Activated CD8-positive, alpha-beta T cell treated with anti-CD3 and anti-CD28 coated beads for 36 hours (primary cell): Measurements from ENCODE around the gene EPHA8. TPM values are rescaled to one million over a fixed set of nuclear protein-coding genes. Genes with fewer than 3 reads are reported as not detected.

Source experiments
- ATAC-seq: fragments of 200-7000 bp; cut with Tn5 transposase; one replicate; pipeline ENCODE4 v1.10.0; 2021; ENCODE audit warnings: mild to moderate bottlenecking, moderate library complexity
- CTCF ChIA-PET: fragments of 350-600 bp; sonication (Branson Sonifier 250); formaldehyde crosslinking; loops from one replicate; lab custom pipeline; 2021; ENCODE audit warnings: antibody characterized with exemption; lab: Charles Lee
- POLR2A ChIA-PET: fragments of 350-600 bp; sonication (Branson Sonifier 250); formaldehyde crosslinking; loops from one replicate; lab custom pipeline; 2021; ENCODE audit warnings: antibody characterized with exemption; lab: Charles Lee
- DNase-seq: peaks from one replicate; pipeline ENCODE4 v3.0.0-alpha.2; 2020
- H3K27ac Mint-ChIP-seq: one replicate; pipeline ENCODE4 v1.8.0; 2021; ENCODE audit warnings: mild to moderate bottlenecking, mixed read lengths
- H3K27me3 Mint-ChIP-seq: one replicate; pipeline ENCODE4 v1.8.0; 2021; ENCODE audit warnings: mixed read lengths
- H3K36me3 Mint-ChIP-seq: one replicate; pipeline ENCODE4 v1.8.0; 2021; ENCODE audit warnings: low read depth, mixed read lengths
- H3K4me1 Mint-ChIP-seq: one replicate; pipeline ENCODE4 v1.8.0; 2021; ENCODE audit warnings: low read depth, mixed read lengths
- H3K4me3 Mint-ChIP-seq: one replicate; pipeline ENCODE4 v1.8.0; 2021; ENCODE audit warnings: mild to moderate bottlenecking, moderate library complexity, mixed read lengths
- H3K9me3 Mint-ChIP-seq: one replicate; pipeline ENCODE4 v1.8.0; 2021; ENCODE audit warnings: mixed read lengths
- intact Hi-C: fragments of 100-400 bp; cut with micrococcal nuclease; formaldehyde crosslinking; loops from one replicate; pipeline ENCODE4 v1.10.0; 2022
- total RNA-seq, 2 experiments: library from RNA; stranded (reverse); gene quantifications; one replicate each; pipeline ENCODE4 v1.2.3, GENCODE V29; 2021
- TF ChIP-seq, protein P1 (sequence below): fragments of 200-600 bp; IDR thresholded peaks from one replicate; pipeline ENCODE4 v1.8.0; 2022; ENCODE audit warnings: antibody characterized with exemption, mild to moderate bottlenecking

The EPHA8 gene
- total RNA-seq, 2 experiments from 2014 or later = not detected

GRCh38 chr1:22521692-22522091, 41.6 kb upstream of the EPHA8 start:
- TF ChIP-seq, protein P1, sequence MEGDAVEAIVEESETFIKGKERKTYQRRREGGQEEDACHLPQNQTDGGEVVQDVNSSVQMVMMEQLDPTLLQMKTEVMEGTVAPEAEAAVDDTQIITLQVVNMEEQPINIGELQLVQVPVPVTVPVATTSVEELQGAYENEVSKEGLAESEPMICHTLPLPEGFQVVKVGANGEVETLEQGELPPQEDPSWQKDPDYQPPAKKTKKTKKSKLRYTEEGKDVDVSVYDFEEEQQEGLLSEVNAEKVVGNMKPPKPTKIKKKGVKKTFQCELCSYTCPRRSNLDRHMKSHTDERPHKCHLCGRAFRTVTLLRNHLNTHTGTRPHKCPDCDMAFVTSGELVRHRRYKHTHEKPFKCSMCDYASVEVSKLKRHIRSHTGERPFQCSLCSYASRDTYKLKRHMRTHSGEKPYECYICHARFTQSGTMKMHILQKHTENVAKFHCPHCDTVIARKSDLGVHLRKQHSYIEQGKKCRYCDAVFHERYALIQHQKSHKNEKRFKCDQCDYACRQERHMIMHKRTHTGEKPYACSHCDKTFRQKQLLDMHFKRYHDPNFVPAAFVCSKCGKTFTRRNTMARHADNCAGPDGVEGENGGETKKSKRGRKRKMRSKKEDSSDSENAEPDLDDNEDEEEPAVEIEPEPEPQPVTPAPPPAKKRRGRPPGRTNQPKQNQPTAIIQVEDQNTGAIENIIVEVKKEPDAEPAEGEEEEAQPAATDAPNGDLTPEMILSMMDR = no peak
- Mint-ChIP-seq H3K27ac (no peak overlapping the region), H3K36me3 (peaks cover 29% of the 10 kb centered on the region), H3K4me3 (no peak overlapping the region), H3K9me3 (no peaks in the 10 kb centered on the region), H3K4me1 (no peaks in the 10 kb centered on the region), H3K27me3 (no peaks in the 10 kb centered on the region)
- CTCF ChIA-PET = no interaction called here
- DNase-seq (no peak), ATAC-seq (no peak)
- POLR2A ChIA-PET = no interaction called here
- intact Hi-C loops = no loop called here

DNA sequence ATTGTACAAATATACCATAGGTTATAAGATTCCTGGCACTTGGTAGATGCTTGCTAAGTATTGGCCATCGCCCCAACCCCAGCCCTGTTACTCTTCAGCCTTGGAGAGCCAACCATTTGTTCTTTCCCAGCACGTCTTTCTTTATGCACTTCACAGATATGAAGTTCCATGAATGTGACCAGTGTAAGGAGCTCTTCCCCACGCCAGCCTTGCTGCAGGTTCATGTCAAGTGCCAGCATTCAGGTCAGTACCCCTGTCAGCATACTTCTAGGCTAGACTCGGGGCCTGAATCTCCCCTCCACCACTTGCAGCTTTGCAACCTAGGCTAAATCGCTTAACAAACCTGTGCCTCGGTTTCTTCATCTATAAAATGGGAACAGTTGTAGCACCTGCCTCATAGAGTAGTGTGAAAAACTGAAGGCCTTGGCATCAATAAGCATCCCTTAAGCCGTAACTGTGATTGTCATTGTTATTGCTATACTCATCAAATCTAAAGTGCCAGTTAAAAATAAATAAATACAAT, 41.0 kb upstream of the EPHA8 start:
- intact Hi-C loops = no loop called here
- ATAC-seq = no peak
- no peak overlapping the region for H3K27ac Mint-ChIP-seq
- H3K4me3 Mint-ChIP-seq = no peak overlapping the region
- DNase-seq = no peak
- no peaks in the 10 kb centered on the region for H3K4me1 Mint-ChIP-seq
- CTCF ChIA-PET = no interaction called here
- H3K36me3 Mint-ChIP-seq = peaks cover 31% of the 10 kb centered on the region
- H3K9me3 Mint-ChIP-seq = no peaks in the 10 kb centered on the region
- TF ChIP-seq, protein P1 = no peak
- POLR2A ChIA-PET = no interaction called here
- no peaks in the 10 kb centered on the region for H3K27me3 Mint-ChIP-seq

GRCh38 chr1:22524481-22524880, 38.8 kb upstream of the EPHA8 start:
- intact Hi-C loops = no loop called here
- peaks cover 18% of the 10 kb centered on the region for H3K36me3 Mint-ChIP-seq
- H3K27me3 Mint-ChIP-seq = no peaks in the 10 kb centered on the region
- H3K27ac Mint-ChIP-seq = no peak overlapping the region
- TF ChIP-seq, protein P1 = no peak
- H3K4me1 Mint-ChIP-seq = no peaks in the 10 kb centered on the region
- DNase-seq (no peak), ATAC-seq (no peak)
- ChIA-PET POLR2A (no interaction called here), CTCF (no interaction called here)
- no peak overlapping the region for H3K4me3 Mint-ChIP-seq
- H3K9me3 Mint-ChIP-seq = no peaks in the 10 kb centered on the region

DNA sequence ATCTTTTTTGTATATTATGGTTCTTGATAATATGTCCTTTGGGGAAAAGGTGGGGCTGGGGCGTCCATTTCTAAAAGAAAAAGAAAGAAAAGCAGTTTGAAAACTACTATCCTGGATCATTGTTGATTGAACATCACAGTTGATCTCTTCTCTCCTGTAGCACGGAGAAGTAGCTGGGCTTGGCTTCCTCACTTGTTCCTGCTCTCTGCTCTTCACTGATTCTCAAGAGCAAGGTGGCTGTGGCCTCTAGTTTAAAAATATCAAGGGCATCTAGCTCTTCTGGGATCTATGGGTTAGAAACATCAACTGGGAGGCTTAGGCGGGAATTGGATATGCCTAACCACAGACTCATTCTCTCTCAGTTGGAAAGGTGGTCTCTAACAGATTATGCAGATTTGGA, 38.1 kb upstream of the EPHA8 start:
- no peak overlapping the region for H3K27ac Mint-ChIP-seq

GRCh38 chr1:22525646-22526045, 37.6 kb upstream of the EPHA8 start:
- ChIA-PET CTCF (no interaction called here), POLR2A (no interaction called here)
- Mint-ChIP-seq H3K27me3 (no peaks in the 10 kb centered on the region), H3K36me3 (peaks cover 17% of the 10 kb centered on the region), H3K4me1 (no peaks in the 10 kb centered on the region), H3K9me3 (no peaks in the 10 kb centered on the region), H3K4me3 (no peak overlapping the region), H3K27ac (no peak overlapping the region)
- intact Hi-C loops = no loop called here
- TF ChIP-seq, protein P1 = no peak
- DNase-seq (no peak), ATAC-seq (no peak)

More for the DNA sequence above, 38.1 kb upstream of the EPHA8 start:
- H3K27me3 Mint-ChIP-seq = no peaks in the 10 kb centered on the region
- POLR2A ChIA-PET = no interaction called here
- no peak overlapping the region for H3K4me3 Mint-ChIP-seq
- ATAC-seq = no peak
- CTCF ChIA-PET = no interaction called here
- intact Hi-C loops = no loop called here
- no peaks in the 10 kb centered on the region for H3K9me3 Mint-ChIP-seq
- no peaks in the 10 kb centered on the region for H3K4me1 Mint-ChIP-seq
- TF ChIP-seq, protein P1 = no peak
- peaks cover 17% of the 10 kb centered on the region for H3K36me3 Mint-ChIP-seq
- DNase-seq = no peak
